Panc1 (cell line): ENCODE measurements around the gene CEACAM21. TPM values are rescaled to one million over a fixed set of nuclear protein-coding genes. Genes with fewer than 3 reads are reported as not detected.
A peak's percentile ranks its signal among the peaks of the same experiment; 100 is the strongest.

Experiments used
- ATAC-seq: fragments of 200-7000 bp; cut with Tn5 transposase; 2 replicates; pipeline ENCODE4 v1.9.1; 2020; ENCODE audit warnings: mild to moderate bottlenecking, moderate library complexity
- BruUV-seq: library from RNA; stranded (reverse); fragments of 400-500 nt; replicated peaks from 2 replicates; lab custom pipeline; 2021; lab: Mats Ljungman, UMichigan
- CTCF ChIA-PET: fragments of 300-600 bp; sonication (Branson Sonifier 250); formaldehyde crosslinking; loops from one replicate; lab custom pipeline; 2022; ENCODE audit warnings: antibody characterized with exemption; lab: Charles Lee
- POLR2A ChIA-PET: fragments of 300-600 bp; sonication (Branson Sonifier 250); formaldehyde crosslinking; loops from one replicate; lab custom pipeline; 2022; ENCODE audit warnings: antibody characterized with exemption; lab: Charles Lee
- DNase-seq: peaks from one replicate; pipeline ENCODE4 v3.0.0-alpha.2; 2010; ENCODE audit warnings: low read depth, low spot score
- H3K27ac ChIP-seq: 2 replicates; pipeline ENCODE4 v1.5.1; 2011; ENCODE audit warnings: mild to moderate bottlenecking, low read length, inconsistent platforms
- H3K27me3 ChIP-seq: fragments of 200-500 bp; sonication (Bioruptor generic); 2 replicates; pipeline ENCODE4 v1.6.0; 2014; ENCODE audit warnings: low read length, inconsistent platforms; ENCODE audit not compliant: control insufficient read depth, insufficient read depth
- H3K36me3 ChIP-seq: fragments of 200-500 bp; sonication (Bioruptor generic); 2 replicates; pipeline ENCODE4 v1.5.1; 2014; ENCODE audit warnings: inconsistent platforms, mild to moderate bottlenecking, low read length, moderate library complexity; ENCODE audit not compliant: control insufficient read depth, insufficient read depth
- H3K4me1 ChIP-seq: 2 replicates; pipeline ENCODE4 v1.5.1; 2011; ENCODE audit warnings: inconsistent platforms, mild to moderate bottlenecking, low read length, moderate library complexity; ENCODE audit not compliant: control insufficient read depth, insufficient read depth
- H3K4me3 ChIP-seq, 2 experiments: 2 replicates each; pipeline ENCODE4 v1.5.1; 2011 to 2012; ENCODE audit warnings: low read depth in 2 of 2, low read length in 2 of 2, mild to moderate bottlenecking in 2 of 2, inconsistent platforms in 1 of 2, moderate library complexity in 1 of 2
- H3K9me3 ChIP-seq: fragments of 200-500 bp; sonication (Bioruptor generic); 2 replicates; pipeline ENCODE4 v1.5.1; 2014; ENCODE audit warnings: low read depth, mild to moderate bottlenecking, inconsistent platforms, low read length, moderate library complexity; ENCODE audit not compliant: control insufficient read depth, insufficient read depth
- CTCF ChIP-seq: fragments of 450-650 bp; IDR thresholded peaks from 2 replicates; pipeline ENCODE4 v1.5.1; 2017; ENCODE audit warnings: mild to moderate bottlenecking
- POLR2AphosphoS5 ChIP-seq: IDR thresholded peaks from 2 replicates; pipeline ENCODE4 v1.6.1; 2012; ENCODE audit warnings: mild to moderate bottlenecking, low read depth, low read length, moderate library complexity
- REST ChIP-seq, 2 experiments: IDR thresholded peaks; 2 replicates each; pipeline ENCODE4 v1.6.1; 2011 to 2012; ENCODE audit warnings: low read depth in 2 of 2, control low read depth in 1 of 2, low read length in 1 of 2, mild to moderate bottlenecking in 1 of 2, moderate library complexity in 1 of 2; ENCODE audit not compliant: insufficient read depth in 1 of 2
- SIN3A ChIP-seq: IDR thresholded peaks from 2 replicates; pipeline ENCODE4 v1.6.1; 2012; ENCODE audit warnings: low read depth, mild to moderate bottlenecking, low read length, moderate library complexity, borderline replicate concordance; ENCODE audit not compliant: insufficient read depth
- TCF7L2 ChIP-seq: IDR thresholded peaks from 2 replicates; pipeline ENCODE4 v1.6.1; 2011; ENCODE audit warnings: mild to moderate bottlenecking, low read depth, low read length, inconsistent platforms
- in situ Hi-C: cut with HindIII; loops from 2 replicates; pipeline ENCODE4 v1.10.0; 2016; ENCODE audit warnings: low sequenced_read_pairs, low pct_unique_long_range_greater_than_20kb
- intact Hi-C: fragments of 100-400 bp; cut with micrococcal nuclease; formaldehyde crosslinking; loops from one replicate; pipeline ENCODE4 v1.10.0; 2022; ENCODE audit not compliant: unreplicated experiment
- total RNA-seq: library from RNA; stranded (reverse); gene quantifications from one replicate; pipeline ENCODE4 v1.2.1, GENCODE V29; 2021; ENCODE audit not compliant: unreplicated experiment

The CEACAM21 gene
- total RNA-seq, 1 experiment from 2014 or later: not detected

GRCh38 chr19:41616792-41617621, 41.0 kb downstream of the CEACAM21 start:
- TF ChIP-seq TCF7L2 (no peak), CTCF (no peak), POLR2AphosphoS5 (no peak), REST (IDR thresholded peaks at IDR 0.05; ENCODE audit: insufficient read depth in 1 of 2, low read depth in 2 of 2, low read length in 1 of 2) (peak; percentile 91 to 93), SIN3A (no peak)
- Histone ChIP-seq H3K4me3 (no peak overlapping the region), H3K4me1 (no peaks in the 10 kb centered on the region), H3K27ac (no peak overlapping the region), H3K9me3 (no peaks in the 10 kb centered on the region), H3K36me3 (no peaks in the 10 kb centered on the region), H3K27me3 (no peaks in the 10 kb centered on the region)
- no peak for ATAC-seq
- BruUV-seq: no TSS peak
- intact Hi-C loops (no loop called here), in situ Hi-C loops (no loop called here)
- POLR2A ChIA-PET: no interaction called here
- CTCF ChIA-PET: no interaction called here
- no peak for DNase-seq

DNA sequence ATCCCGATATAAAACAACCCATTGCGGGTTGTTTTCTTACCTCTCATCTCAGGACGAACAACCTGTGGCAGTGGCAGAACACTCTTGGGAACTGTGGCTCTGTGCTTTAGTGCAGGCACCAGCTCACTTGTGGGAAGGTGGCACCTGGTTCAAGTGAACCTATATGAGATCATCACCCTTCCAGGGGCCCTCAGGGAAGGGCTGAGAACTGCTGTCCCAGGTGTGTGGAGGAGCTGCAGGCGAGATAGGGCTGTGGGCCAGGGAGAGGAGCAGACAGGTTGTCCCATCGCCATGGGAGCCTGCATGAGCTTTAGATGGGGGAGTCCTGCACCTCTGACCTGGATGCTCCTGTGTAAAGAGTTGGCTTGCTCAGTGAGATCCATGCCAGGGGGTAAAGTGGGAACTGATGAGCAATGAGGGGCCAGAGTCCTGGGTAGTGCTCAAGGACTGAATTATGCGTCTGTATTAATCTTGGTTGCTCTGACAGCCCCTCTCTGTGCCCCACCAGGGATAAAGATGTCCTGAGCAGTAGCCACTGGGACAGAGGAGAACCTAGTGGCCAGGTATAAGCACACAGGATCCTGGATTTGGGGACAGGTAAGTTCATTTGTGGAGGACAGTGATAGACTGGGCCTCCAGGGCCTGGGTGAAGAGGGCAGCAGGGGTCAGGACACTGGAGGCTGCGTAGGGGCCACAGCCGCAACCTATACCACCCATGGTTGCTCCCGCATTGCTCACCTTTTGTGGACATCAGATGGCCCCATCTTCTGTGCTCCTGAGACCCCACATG, 42.2 kb downstream of the CEACAM21 start:
- ATAC-seq (no peak), DNase-seq (no peak)
- in situ Hi-C loops: no loop called here
- ChIA-PET CTCF (no interaction called here), POLR2A (no interaction called here)
- no peaks in the 10 kb centered on the region for H3K4me1 ChIP-seq
- no peak for TF ChIP-seq SIN3A
- TF ChIP-seq TCF7L2: no peak
- no peak for TF ChIP-seq REST (IDR thresholded peaks at IDR 0.05; ENCODE audit: insufficient read depth in 1 of 2, low read depth in 2 of 2, low read length in 1 of 2)
- TF ChIP-seq CTCF: no peak
- no peak for TF ChIP-seq POLR2AphosphoS5
- no peak overlapping the region for H3K27ac ChIP-seq
- intact Hi-C loops: no loop called here
- H3K4me3 ChIP-seq: no peak overlapping the region
- no TSS peak for BruUV-seq
- no peaks in the 10 kb centered on the region for H3K9me3 ChIP-seq
- H3K36me3 ChIP-seq: no peaks in the 10 kb centered on the region
- H3K27me3 ChIP-seq: no peaks in the 10 kb centered on the region
